GM18858 (cell line): ENCODE measurements around the gene ZBTB12.
"Not testable (repeated sequence)": the region's sequence is repeated elsewhere in the genome, so short reads cannot be mapped to it uniquely, and the experiment has no call there.

ENCODE experiments used
- ATAC-seq: cut with Tn5 transposase; IDR thresholded peaks from one replicate; pipeline ENCODE4 v1.9.1; 2021; ENCODE audit not compliant: unreplicated experiment

The ZBTB12 gene

GRCh38 chr6:31851980-31852718 is 49.7 kb downstream of the ZBTB12 start:
- not testable (repeated sequence) for ATAC-seq

- ATAC-seq, result no peak
These were observed 50.4 kb downstream of the ZBTB12 start for GRCh38 chr6:31851485-31851832.

- no peak for ATAC-seq
These were observed 51.0 kb downstream of the ZBTB12 start for GRCh38 chr6:31850765-31851484.
